Raji (cell line): ENCODE results near the gene KLHL40.

Source experiments
- POLR2A ChIP-seq: IDR thresholded peaks from 2 replicates; pipeline ENCODE4 v1.6.1; 2011; ENCODE audit warnings: low read depth, low read length, control low read depth; ENCODE audit not compliant: insufficient read depth

Gene KLHL40

GRCh38 chr3:42662037-42662812, 23.1 kb upstream of the KLHL40 start:
- no peak for TF ChIP-seq POLR2A

- TF ChIP-seq POLR2A: no peak
Observed at GRCh38 chr3:42662813-42663535, 22.4 kb upstream of the KLHL40 start.

- no peak for TF ChIP-seq POLR2A
Observed at GRCh38 chr3:42663581-42664437, 21.5 kb upstream of the KLHL40 start.

DNA sequence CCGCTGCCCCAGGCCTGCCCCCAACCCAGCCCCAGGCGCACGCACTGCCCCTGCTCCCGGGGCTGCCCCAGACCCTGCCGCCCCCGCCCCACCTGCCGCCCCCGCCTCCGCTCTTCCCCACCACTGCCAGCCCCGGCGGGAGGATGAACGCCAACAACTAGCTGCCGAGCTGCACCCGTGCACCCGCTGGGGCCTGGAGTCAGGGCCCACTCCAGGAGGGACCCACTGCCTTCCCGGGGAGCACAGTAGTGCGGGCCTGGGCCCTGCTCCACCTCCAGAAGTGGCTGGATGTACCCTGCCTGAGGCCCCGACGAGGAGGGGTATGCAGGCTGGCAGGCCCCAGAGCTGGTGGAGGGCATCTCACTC, 20.9 kb upstream of the KLHL40 start:
- TF ChIP-seq POLR2A: no peak

DNA sequence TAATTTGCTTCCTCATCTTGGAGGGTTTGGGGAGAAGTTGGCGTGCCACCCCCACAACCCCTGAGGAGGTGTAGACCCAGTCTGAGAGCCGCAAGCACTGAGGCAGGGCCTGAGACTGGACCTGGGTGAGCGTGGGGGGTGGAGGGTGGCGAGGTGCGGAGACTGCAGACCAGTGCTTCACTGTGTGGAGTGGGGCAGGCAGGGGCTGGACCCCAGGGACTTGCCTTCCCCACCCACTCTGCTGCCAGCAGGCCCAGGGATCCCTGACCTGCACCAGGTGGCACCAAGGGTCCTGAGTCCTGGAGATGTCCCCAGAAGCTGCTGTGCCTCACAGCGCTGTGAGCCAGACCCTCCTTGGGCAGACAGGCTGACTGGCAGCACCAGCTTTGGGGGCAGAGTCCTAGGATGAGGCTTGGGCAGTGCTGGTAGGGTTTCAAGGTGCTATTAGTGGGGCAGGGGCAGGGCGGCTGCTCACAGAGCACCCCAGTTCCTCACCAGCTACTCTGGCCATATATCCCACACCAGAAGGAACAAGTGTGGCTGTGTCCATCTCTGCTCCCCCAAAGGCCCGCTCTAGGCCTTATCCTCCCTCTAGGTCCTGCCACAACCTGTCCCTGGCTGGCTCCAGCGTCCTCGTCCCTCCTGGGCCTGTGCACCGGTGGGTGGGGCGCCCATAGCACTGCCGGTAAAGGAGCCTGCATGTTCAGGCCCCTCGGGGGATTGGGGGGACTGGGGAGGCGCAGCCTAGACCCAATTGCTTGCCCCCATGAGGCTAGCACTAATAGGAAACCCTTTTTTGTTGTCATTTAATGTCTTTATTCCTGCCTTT, 20.1 kb upstream of the KLHL40 start:
- TF ChIP-seq POLR2A: no peak

GRCh38 chr3:42666022-42666421, 19.3 kb upstream of the KLHL40 start:
- no peak for TF ChIP-seq POLR2A

DNA sequence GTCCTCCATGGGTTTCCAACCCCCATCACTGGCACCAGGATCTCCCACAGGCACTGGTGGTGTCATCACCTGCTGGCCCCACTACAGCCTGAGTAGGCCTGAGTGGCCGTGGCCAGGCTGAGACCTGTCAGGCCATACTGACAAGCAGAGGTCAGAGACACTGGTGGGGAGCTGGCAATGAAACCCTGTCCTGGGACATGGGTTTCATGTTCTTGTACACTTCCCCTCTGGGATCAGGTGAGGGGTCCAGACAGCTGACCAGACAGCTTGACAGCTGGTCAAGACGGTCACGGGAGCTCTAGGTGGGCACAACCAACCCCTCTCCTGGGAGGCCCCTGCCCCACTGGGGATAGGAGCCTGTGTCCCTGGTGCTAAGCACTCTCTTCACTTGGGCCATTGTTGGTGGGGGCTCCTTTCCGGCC, 18.7 kb upstream of the KLHL40 start:
- TF ChIP-seq POLR2A: no peak

DNA sequence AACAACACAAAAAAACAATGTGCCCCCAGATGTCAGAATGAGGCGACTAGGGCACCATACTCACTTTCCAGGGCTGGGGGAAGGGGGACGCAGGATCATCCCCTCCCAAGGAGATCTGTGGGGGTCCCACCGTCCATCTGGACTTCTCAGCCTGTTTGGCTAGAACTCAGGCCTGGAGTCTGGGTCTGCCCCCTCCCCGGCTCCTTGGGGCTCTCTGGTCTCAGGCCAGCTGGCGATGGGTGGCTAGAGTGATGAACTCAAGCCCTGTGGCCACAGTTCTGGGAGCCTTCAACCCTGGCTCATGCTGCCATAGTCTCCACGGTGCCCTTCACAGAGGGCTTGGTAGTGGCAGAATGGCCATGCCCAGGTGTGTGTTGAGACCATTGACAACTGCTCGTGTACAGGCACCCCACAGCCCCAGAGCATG, 18.2 kb upstream of the KLHL40 start:
- no peak for TF ChIP-seq POLR2A

GRCh38 chr3:42667523-42668412, 17.6 kb upstream of the KLHL40 start:
- TF ChIP-seq POLR2A: no peak

DNA sequence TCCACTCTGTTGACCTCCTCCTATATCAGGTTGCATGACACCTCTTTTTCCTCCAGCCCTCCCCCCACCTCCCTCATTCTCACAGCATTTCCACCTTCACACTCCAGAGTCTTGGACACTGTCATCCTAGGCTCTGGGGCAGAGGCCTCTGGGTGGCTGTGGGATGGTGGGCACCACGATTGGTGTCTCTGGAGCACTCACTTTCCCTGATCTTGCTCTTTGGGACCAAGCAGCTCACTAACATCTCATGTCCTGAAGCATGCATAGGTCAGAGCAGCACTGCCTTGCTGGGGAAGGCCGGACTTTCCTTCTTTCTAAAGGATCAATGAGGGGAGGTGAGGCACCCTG, 16.9 kb upstream of the KLHL40 start:
- no peak for TF ChIP-seq POLR2A

- no peak for TF ChIP-seq POLR2A
Observed at GRCh38 chr3:42668793-42669217, 16.5 kb upstream of the KLHL40 start.

- no peak for TF ChIP-seq POLR2A
Observed at GRCh38 chr3:42670051-42670576, 15.2 kb upstream of the KLHL40 start.

GRCh38 chr3:42670670-42671069, 14.7 kb upstream of the KLHL40 start:
- TF ChIP-seq POLR2A: no peak
